Uterus (tissue), 4 donors: ENCODE results near the gene PLEKHH1. TPM values are rescaled to one million over a fixed set of nuclear protein-coding genes. Genes with fewer than 3 reads are reported as not detected.
A peak's percentile ranks its signal among the peaks of the same experiment; 100 is the strongest.

Experiments used
- DNase-seq, 2 donors: peaks; one replicate each; pipeline ENCODE4 v3.0.0-alpha.2; 2019 to 2020
- H3K27ac ChIP-seq, 2 donors: fragments of 200-600 bp; sonication (generic); 1 replicate in 1 of 2; 2 replicates in 1 of 2; pipeline ENCODE4 v1.5.1; 2016 to 2018
- H3K27me3 ChIP-seq, 2 donors: fragments of 200-600 bp; sonication (generic); one replicate each; pipeline ENCODE4 v1.5.1; 2018 to 2019; ENCODE audit warnings: control low read depth in 1 of 2
- H3K36me3 ChIP-seq, 2 donors: fragments of 200-600 bp; sonication (generic); one replicate each; pipeline ENCODE4 v1.5.1; 2019; ENCODE audit warnings: control low read depth in 1 of 2
- H3K4me1 ChIP-seq, 2 donors: fragments of 200-600 bp; sonication (generic); one replicate each; pipeline ENCODE4 v1.5.1; 2018 to 2019; ENCODE audit warnings: control low read depth in 1 of 2
- H3K4me3 ChIP-seq, 2 donors: fragments of 200-600 bp; sonication (generic); 1 replicate in 1 of 2; 2 replicates in 1 of 2; pipeline ENCODE4 v1.5.1; 2018 to 2019; ENCODE audit warnings: mild to moderate bottlenecking in 1 of 2
- H3K9me3 ChIP-seq, 2 donors: fragments of 200-600 bp; sonication (generic); one replicate each; pipeline ENCODE4 v1.5.1; 2019; ENCODE audit warnings: control low read depth in 1 of 2
- POLR2A ChIP-seq, 2 donors: fragments of 450-650 bp; IDR thresholded peaks; one replicate each; pipeline ENCODE4 v1.6.1; 2016; ENCODE audit warnings: antibody characterized with exemption in 2 of 2, mild to moderate bottlenecking in 1 of 2, moderate library complexity in 1 of 2
- intact Hi-C: fragments of 100-400 bp; cut with DNase I; formaldehyde crosslinking; loops from one replicate; pipeline ENCODE4 v1.15.1; 2023; ENCODE audit warnings: low total_unique reads
- total RNA-seq, 4 donors: library from RNA; depleted of rRNA in 3 of 4; stranded (reverse); fragments of >200 nt in 3 of 4; gene quantifications; one replicate each; pipeline versions ENCODE4 v1.1.0 to v1.2.4, GENCODE V29; 2014 to 2023
- TF ChIP-seq, protein P1 (sequence below), 4 experiments: fragments of 200-600 bp in 2 of 4; fragments of 450-650 bp in 2 of 4; sonication (generic) in 2 of 4; IDR thresholded peaks; one replicate each; pipeline ENCODE4 v1.5.1; 2016 to 2019; ENCODE audit warnings: antibody characterized with exemption in 4 of 4, mild to moderate bottlenecking in 2 of 4, moderate library complexity in 1 of 4
- donor health status: DM: yes; HTN: yes; CAD: no.

The PLEKHH1 gene
- total RNA-seq, 4 donors from 2014 or later = 0.29 to 8.0 (median 4.9) TPM

DNA sequence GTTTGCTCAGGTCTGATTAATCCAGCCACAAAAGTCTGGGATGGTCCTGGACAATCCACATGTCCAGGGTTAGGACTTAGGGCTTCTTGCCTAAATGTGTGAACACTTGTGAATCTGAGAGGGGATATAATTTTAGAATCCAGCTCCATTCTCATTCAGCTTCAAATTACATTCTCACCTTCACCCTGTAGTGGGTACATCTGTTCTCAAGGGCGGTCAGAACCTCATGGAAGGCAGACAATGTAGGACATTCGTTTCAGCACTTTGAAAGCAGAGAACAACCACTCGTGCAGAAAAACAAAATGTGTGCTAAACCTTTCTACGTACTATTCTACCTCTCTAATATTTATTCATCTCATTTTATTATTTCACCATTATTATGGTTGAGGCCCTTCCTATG, 45.8 kb upstream of the PLEKHH1 start:
- intact Hi-C loops = no loop called here
- no peaks in the 10 kb centered on the region for H3K36me3 ChIP-seq
- no peak for DNase-seq
- no peaks in the 10 kb centered on the region for H3K4me1 ChIP-seq
- TF ChIP-seq, protein P1, sequence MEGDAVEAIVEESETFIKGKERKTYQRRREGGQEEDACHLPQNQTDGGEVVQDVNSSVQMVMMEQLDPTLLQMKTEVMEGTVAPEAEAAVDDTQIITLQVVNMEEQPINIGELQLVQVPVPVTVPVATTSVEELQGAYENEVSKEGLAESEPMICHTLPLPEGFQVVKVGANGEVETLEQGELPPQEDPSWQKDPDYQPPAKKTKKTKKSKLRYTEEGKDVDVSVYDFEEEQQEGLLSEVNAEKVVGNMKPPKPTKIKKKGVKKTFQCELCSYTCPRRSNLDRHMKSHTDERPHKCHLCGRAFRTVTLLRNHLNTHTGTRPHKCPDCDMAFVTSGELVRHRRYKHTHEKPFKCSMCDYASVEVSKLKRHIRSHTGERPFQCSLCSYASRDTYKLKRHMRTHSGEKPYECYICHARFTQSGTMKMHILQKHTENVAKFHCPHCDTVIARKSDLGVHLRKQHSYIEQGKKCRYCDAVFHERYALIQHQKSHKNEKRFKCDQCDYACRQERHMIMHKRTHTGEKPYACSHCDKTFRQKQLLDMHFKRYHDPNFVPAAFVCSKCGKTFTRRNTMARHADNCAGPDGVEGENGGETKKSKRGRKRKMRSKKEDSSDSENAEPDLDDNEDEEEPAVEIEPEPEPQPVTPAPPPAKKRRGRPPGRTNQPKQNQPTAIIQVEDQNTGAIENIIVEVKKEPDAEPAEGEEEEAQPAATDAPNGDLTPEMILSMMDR (IDR thresholded peaks at IDR 0.05) = no peak
- no peak for TF ChIP-seq POLR2A (IDR thresholded peaks at IDR 0.05)
- H3K4me3 ChIP-seq = no peak overlapping the region
- no peaks in the 10 kb centered on the region for H3K27me3 ChIP-seq
- H3K27ac ChIP-seq = no peak overlapping the region
- no peaks in the 10 kb centered on the region for H3K9me3 ChIP-seq

DNA sequence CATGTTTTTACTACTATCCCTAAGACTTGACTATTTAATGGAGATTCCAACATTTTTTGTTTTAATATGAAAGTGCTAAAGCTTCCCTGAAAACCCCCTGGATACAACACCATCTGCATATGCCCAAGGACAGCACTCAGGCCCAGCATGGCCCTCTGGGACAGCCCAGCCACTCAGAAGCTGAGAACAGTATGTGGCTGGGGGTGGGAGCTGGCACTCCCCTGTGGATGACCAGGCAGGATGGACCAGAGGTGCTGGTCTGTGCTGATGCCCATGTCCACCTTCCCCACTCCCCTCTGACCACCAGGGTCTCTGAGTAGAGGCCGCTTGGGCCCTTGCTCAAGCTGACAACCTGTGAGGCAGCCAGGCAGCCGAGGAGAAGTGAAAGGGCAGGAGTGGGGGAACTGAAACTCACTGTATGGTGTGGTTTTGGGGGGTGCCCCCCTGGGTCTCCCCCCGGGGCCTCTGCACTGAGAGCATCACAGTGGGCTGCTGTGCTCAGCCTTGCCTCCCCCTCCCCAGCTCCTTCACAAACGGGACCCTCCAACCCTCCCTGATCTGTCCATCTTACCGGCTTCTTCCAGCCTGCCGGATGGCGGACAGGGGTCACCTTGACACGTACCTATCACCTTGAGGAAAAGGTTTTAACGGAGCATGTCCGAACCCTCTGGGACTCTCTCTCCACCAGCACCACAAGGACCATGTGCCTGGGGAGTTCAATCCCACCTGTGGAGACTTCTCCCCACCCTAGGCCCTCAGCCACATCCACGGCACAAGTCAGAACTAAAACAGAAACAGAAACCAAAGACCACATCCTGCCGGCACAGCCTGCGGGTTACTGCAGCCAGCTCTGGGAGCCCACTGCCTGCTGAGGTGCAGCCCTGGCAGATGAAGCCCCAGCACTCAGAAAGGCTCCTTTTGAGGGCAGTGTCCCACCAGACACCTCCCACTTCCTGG, 44.9 kb upstream of the PLEKHH1 start, which contains the start of gene TMEM229B:
TMEM229B (minus strand) TSS at position 785 of the 957 bp plus-strand sequence. CDS start 14,798 bp downstream, outside the sequence.
- intact Hi-C loops = no loop called here
- TF ChIP-seq, protein P1 (IDR thresholded peaks at IDR 0.05) = no peak
- TF ChIP-seq POLR2A (IDR thresholded peaks at IDR 0.05) = no peak
- DNase-seq = no peak
- H3K27ac ChIP-seq = peak within 1 kb of the TSS; percentile 11 to 33
- H3K4me3 ChIP-seq = peak within 1 kb of the TSS; percentile 18 to 22
- H3K9me3 ChIP-seq = no peaks in the 10 kb centered on the region
- no peaks in the 10 kb centered on the region for H3K36me3 ChIP-seq
- H3K27me3 ChIP-seq = no peaks in the 10 kb centered on the region
- H3K4me1 ChIP-seq = no peaks in the 10 kb centered on the region

DNA sequence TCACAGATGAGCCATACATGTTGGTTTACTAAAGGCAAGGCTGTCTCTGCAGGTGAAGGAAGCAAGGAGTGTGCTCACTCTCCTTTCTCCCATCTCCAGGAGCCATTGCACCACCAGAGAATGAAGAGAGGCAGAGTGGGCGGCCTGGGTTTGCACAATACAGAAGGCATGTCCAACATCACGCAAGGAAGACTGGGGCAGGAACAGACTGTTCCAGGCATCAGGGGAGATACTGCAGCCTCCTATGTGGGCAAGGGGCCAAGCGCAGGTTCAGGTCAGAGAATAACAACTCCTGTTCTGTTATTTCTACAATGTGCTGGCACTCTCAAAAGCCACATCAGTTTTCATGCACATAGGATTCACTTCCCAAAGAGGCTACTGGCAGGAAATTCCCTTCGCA, 42.9 kb upstream of the PLEKHH1 start:
- no peak for DNase-seq
- no peak overlapping the region for H3K27ac ChIP-seq
- no peaks in the 10 kb centered on the region for H3K27me3 ChIP-seq
- no peaks in the 10 kb centered on the region for H3K9me3 ChIP-seq
- no peak overlapping the region for H3K4me3 ChIP-seq
- H3K36me3 ChIP-seq = no peaks in the 10 kb centered on the region
- TF ChIP-seq, protein P1 (IDR thresholded peaks at IDR 0.05) = no peak
- no peak for TF ChIP-seq POLR2A (IDR thresholded peaks at IDR 0.05)
- intact Hi-C loops = no loop called here
- no peaks in the 10 kb centered on the region for H3K4me1 ChIP-seq

DNA sequence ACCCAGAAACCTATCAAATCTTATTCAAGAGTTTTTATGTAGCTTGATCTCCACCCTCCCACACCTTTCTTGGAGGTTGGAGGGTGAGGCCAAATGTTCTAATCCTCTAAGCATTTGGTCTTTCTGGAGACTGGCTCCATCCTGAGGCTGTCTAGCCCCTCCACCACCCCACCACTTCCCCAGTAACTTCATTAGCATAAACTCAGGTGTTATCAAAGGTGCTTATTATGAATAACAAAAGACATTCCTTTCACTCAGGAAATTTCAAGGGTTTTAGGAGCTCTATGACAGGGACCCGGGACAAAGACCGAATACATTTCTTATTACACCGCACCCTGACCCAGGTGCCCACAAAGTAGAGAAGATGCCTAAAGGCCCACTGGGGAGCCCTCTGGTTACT, 41.8 kb upstream of the PLEKHH1 start:
- H3K4me3 ChIP-seq = no peak overlapping the region
- no peak overlapping the region for H3K27ac ChIP-seq
- DNase-seq = no peak
- H3K36me3 ChIP-seq = no peaks in the 10 kb centered on the region
- no peak for TF ChIP-seq POLR2A (IDR thresholded peaks at IDR 0.05)
- TF ChIP-seq, protein P1 (IDR thresholded peaks at IDR 0.05) = no peak
- no peaks in the 10 kb centered on the region for H3K27me3 ChIP-seq
- no peaks in the 10 kb centered on the region for H3K9me3 ChIP-seq
- no peaks in the 10 kb centered on the region for H3K4me1 ChIP-seq
- intact Hi-C loops = no loop called here
